HUES64 (cell line): ENCODE data around the gene CLN3. TPM values are rescaled to one million over a fixed set of nuclear protein-coding genes. Genes with fewer than 3 reads are reported as not detected.
A peak's percentile ranks its signal among the peaks of the same experiment; 100 is the strongest.

Experiments used
- H3K27ac ChIP-seq: 2 replicates; pipeline ENCODE4 v1.7.0; 2013; ENCODE audit warnings: low read depth, low read length, inconsistent platforms
- H3K27me3 ChIP-seq: 2 replicates; pipeline ENCODE4 v1.6.1; 2013; ENCODE audit warnings: mild to moderate bottlenecking, low read length; ENCODE audit not compliant: insufficient read depth
- H3K36me3 ChIP-seq: 2 replicates; pipeline ENCODE4 v1.6.1; 2013; ENCODE audit warnings: mild to moderate bottlenecking, low read length; ENCODE audit not compliant: insufficient read depth
- H3K4me1 ChIP-seq: 2 replicates; pipeline ENCODE4 v1.6.1; 2013; ENCODE audit warnings: mild to moderate bottlenecking, low read length, moderate library complexity; ENCODE audit not compliant: insufficient read depth
- H3K4me3 ChIP-seq: 2 replicates; pipeline ENCODE4 v1.5.1; 2013; ENCODE audit warnings: mild to moderate bottlenecking, low read length, moderate library complexity
- H3K9ac ChIP-seq: 2 replicates; pipeline ENCODE4 v1.6.1; 2013; ENCODE audit warnings: mild to moderate bottlenecking, low read depth, low read length
- H3K9me3 ChIP-seq: 2 replicates; pipeline ENCODE4 v1.6.1; 2013; ENCODE audit warnings: low read depth, low read length; ENCODE audit not compliant: insufficient read depth
- WGBS: fragments of 150-250, 120-280 bp; methylation state at CpG from one replicate; pipeline ENCODE4 v1.1.7; 2013; ENCODE audit warnings: missing lambda C conversion rate; 5-methylcytosine and 5-hydroxymethylcytosine counted together
- polyA plus RNA-seq, 2 experiments: library from polyadenylated mRNA; stranded (reverse); fragments of 50-300 nt; gene quantifications; one replicate each; pipeline ENCODE4 v1.2.3, GENCODE V29; 2013

The CLN3 gene
- polyA plus RNA-seq (2013, experiment 1 of 2), result 15.8 TPM
- polyA plus RNA-seq (2013, experiment 2 of 2), result 13.4 TPM

GRCh38 chr16:28491970-28492474, at the start of gene CLN3:
TSS of gene CLN3 (minus strand) at chr16:28492074. CDS start at chr16:28491759, 315 bp downstream.
- H3K4me3 ChIP-seq, result peak within 1 kb of the TSS; percentile 95
- peaks cover 3% of the 10 kb centered on the region; the same call in 1 of the 2 replicates for H3K27me3 ChIP-seq
- H3K9me3 ChIP-seq, result no peaks in the 10 kb centered on the region
- peaks cover 3% of the 10 kb centered on the region; the same call in 1 of the 2 replicates for H3K4me1 ChIP-seq
- WGBS, result 0% methylated on average over 20 of the region's 21 CpGs
- peaks cover 5% of the 10 kb centered on the region; the same call in 1 of the 2 replicates for H3K36me3 ChIP-seq
- H3K27ac ChIP-seq, result peak within 1 kb of the TSS; percentile 93
- H3K9ac ChIP-seq, result peak within 1 kb of the TSS; percentile 98

GRCh38 chr16:28540346-28540745, 48.5 kb upstream of the CLN3 start:
- Histone ChIP-seq H3K27ac (no peak overlapping the region), H3K36me3 (no peaks in the 10 kb centered on the region), H3K4me3 (no peak overlapping the region), H3K4me1 (no peaks in the 10 kb centered on the region), H3K27me3 (no peaks in the 10 kb centered on the region), H3K9me3 (no peaks in the 10 kb centered on the region), H3K9ac (no peak overlapping the region)
- 90% methylated on average over 3 of the region's 3 CpGs for WGBS

DNA sequence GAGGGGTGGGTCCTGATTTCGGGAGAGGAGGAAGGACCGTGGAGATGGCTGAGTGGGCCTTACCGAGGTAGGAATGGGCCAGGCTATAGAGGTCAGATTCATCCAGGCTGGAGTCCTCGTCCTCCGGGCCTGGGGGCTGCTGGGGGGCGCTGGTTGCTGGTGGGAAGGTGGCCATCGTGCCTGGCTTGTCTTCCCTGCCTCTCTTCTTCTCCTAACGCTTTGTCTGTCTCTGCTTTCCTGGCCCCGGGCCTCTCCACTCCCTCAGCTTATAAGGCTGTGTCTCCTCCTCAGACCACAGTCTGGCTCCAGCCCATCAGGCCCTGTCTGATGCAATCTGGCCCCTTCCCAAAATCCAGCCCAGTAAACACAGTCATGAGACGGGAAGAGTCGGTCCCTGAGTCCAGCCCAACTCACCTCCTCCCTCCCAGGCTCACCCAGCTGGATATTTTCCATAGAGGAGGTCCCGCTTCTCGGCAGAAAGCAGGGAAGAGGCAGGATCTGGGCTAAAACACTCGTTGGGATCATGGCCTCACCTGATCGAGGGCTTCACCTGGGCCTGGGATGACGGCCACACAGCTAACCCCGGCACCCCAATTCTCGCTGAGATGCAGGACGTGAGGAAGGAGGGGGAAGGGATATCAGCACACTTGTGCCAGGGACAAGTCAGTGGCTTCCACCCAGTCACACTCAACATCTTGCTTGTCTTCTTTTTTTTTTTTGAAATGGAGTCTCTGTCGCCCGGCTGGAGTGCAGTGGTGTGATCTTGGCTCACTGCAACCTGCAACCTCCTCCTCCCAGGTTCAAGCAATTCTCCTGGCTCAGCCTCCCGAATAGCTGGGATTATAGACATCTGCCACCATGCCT, 47.1 kb upstream of the CLN3 start, which contains the start of gene NUPR1:
TSS of gene NUPR1 (minus strand) at position 242 of the 864 bp plus-strand sequence. CDS start at position 175, 67 bp downstream.
- 84% methylated on average over 22 of the region's 22 CpGs for WGBS
- H3K9ac ChIP-seq, result no peak within 1 kb of the TSS

GRCh38 chr16:28537964-28538732, 46.3 kb upstream of the CLN3 start:
- WGBS, result 94% methylated on average over 13 of the region's 13 CpGs
- Histone ChIP-seq H3K9ac (no peak overlapping the region), H3K36me3 (no peaks in the 10 kb centered on the region), H3K27ac (no peak overlapping the region), H3K4me1 (no peaks in the 10 kb centered on the region), H3K4me3 (no peak overlapping the region), H3K27me3 (no peaks in the 10 kb centered on the region), H3K9me3 (no peaks in the 10 kb centered on the region)

More for the DNA sequence above, 47.1 kb upstream of the CLN3 start, which contains the start of gene NUPR1:
- H3K36me3 ChIP-seq, result no peaks in the 10 kb centered on the region
- H3K4me3 ChIP-seq, result no peak within 1 kb of the TSS
- no peak within 1 kb of the TSS for H3K27ac ChIP-seq
- no peaks in the 10 kb centered on the region for H3K27me3 ChIP-seq
- no peaks in the 10 kb centered on the region for H3K4me1 ChIP-seq
- H3K9me3 ChIP-seq, result no peaks in the 10 kb centered on the region

GRCh38 chr16:28537076-28537475, 45.2 kb upstream of the CLN3 start:
- Histone ChIP-seq H3K27me3 (no peaks in the 10 kb centered on the region), H3K9ac (no peak overlapping the region), H3K36me3 (no peaks in the 10 kb centered on the region), H3K9me3 (no peaks in the 10 kb centered on the region), H3K4me1 (0 out of 2 replicates have a peak, but pooled peaks cover 2% of the 10 kb centered on the region), H3K27ac (no peak overlapping the region), H3K4me3 (no peak overlapping the region)
- 92% methylated on average over 6 of the region's 6 CpGs for WGBS

DNA sequence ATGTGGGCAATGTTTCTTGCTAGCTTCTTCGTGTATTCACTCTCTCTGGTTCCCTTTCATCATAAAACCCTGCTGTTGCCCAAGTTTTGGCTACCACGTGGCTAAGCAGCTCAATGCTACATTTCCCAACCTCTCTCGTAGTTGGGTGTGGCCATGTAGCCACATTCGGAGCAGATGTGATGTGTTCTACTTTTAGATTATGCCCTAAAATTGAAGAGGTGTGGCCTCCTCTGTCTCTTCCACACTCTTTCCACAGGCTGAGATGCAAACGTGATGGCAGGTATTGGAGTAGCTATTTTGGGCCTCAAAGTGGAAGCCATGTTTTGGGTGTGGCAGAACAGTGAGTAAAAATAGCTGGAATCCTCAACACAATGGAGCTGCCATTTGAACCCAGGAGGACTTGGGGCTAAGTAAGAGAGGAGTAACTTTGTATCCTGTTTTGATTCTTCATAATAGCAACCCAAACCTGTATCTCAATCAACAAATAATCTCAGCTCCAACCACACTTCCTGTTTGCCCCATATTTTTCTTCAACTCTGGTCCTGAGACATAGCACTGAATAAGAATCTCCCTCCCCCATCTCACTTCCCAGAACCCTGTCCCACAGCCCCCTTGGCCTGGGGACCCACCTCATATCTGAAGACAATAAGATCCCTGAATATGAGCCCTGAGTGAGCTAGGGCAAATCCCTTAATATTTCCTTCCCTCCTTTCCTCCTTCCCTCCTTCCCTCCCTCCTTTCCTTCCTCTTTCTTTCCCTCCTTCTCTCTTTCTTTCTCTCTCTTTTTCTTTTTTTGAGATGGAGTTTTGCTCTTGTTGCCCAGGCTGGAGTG, 42.9 kb upstream of the CLN3 start:
- 85% methylated on average over 5 of the region's 5 CpGs for WGBS
- Histone ChIP-seq H3K36me3 (no peaks in the 10 kb centered on the region), H3K4me1 (0 out of 2 replicates have a peak, but pooled peaks cover 4% of the 10 kb centered on the region), H3K9me3 (no peaks in the 10 kb centered on the region), H3K27ac (no peak overlapping the region), H3K4me3 (no peak overlapping the region), H3K9ac (no peak overlapping the region), H3K27me3 (no peaks in the 10 kb centered on the region)

GRCh38 chr16:28532940-28533647, 41.2 kb upstream of the CLN3 start:
- no peak overlapping the region for H3K9ac ChIP-seq
- no peaks in the 10 kb centered on the region for H3K27me3 ChIP-seq
- no peaks in the 10 kb centered on the region for H3K9me3 ChIP-seq
- no peak overlapping the region for H3K4me3 ChIP-seq
- no peaks in the 10 kb centered on the region for H3K36me3 ChIP-seq
- H3K27ac ChIP-seq, result no peak overlapping the region
- WGBS, result 94% methylated on average over 5 of the region's 5 CpGs
- 0 out of 2 replicates have a peak, but pooled peaks cover 4% of the 10 kb centered on the region for H3K4me1 ChIP-seq

DNA sequence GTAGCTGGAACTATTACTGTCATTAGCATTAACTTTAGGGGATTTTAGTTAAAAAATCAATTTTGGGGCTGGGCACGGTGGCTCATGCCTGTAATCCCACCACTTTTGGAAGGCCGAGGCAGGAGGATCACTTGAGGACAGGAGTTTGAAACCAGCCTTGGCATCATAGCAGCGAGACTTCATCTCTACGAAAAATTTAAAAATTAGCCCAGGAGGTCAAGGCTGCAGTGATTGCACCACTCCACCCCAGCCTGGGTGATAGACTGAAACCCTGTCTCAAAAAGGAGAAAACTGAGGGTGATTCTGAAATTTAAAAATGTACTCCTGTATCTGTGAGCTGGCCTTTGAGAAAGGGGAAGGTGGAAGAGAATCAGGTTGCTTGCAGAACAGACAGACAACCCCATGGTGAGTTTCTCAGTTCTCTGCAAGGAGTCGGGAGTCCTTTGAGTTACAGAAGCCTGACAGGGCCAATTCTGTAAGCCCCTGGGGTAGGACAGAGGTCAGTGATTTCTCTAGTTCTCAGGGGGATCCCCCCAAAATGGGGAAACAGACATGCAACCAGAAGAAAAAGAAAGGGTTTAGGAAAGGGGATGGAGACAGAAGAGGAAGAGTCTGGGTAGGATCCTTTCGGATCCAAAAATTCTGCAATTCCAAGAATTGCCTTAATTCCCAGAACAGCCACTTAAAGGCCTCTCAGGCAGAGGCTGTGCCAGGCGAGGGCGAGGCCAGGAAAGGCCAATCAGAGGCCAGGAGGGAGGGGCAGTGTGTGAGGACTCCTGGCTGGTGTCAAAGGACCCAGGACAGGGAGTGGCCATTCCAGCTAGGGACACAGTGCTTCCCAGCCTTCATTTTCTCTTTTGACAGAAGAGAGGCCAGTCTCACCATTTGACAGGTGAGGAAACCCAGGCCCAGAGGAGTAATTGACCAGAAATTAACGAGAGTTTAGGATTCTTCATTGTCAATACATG, 40.2 kb upstream of the CLN3 start:
- H3K27ac ChIP-seq, result no peak overlapping the region
- H3K4me3 ChIP-seq, result no peak overlapping the region
- 74% methylated on average over 9 of the region's 9 CpGs for WGBS
- H3K36me3 ChIP-seq, result no peaks in the 10 kb centered on the region
- H3K27me3 ChIP-seq, result no peaks in the 10 kb centered on the region
- H3K9me3 ChIP-seq, result no peaks in the 10 kb centered on the region
- H3K9ac ChIP-seq, result no peak overlapping the region
- H3K4me1 ChIP-seq, result 0 out of 2 replicates have a peak, but pooled peaks cover 4% of the 10 kb centered on the region

DNA sequence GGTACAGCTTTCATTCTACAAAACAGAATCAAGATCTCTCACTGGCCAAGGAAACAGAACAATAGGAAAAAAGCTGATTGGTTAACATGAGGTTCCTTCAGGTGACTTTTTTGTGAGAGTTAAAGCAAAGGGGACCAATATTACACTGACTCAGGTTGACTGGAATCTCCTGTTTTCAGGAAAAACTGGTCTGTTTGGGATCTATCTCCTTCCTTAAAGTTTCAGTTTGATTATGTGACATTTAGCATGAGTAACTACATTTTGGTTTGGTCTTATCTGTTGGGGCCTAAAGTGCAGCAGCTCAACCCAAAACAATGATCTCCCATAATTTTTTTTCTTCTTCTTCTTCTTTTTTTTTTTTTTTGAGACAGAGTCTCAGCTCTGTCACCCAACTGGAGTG, 37.2 kb upstream of the CLN3 start:
- Histone ChIP-seq H3K27ac (no peak overlapping the region), H3K4me3 (no peak overlapping the region), H3K9me3 (no peaks in the 10 kb centered on the region), H3K4me1 (0 out of 2 replicates have a peak, but pooled peaks cover 4% of the 10 kb centered on the region), H3K36me3 (no peaks in the 10 kb centered on the region), H3K27me3 (no peaks in the 10 kb centered on the region), H3K9ac (no peak overlapping the region)
